HG03457 (cell line): Measurements from ENCODE around the gene DRC3.
"Not testable (repeated sequence)": the region's sequence is repeated elsewhere in the genome, so short reads cannot be mapped to it uniquely, and the experiment has no call there.

Experiments used
- ATAC-seq: cut with Tn5 transposase; IDR thresholded peaks from one replicate; pipeline ENCODE4 v1.9.1; 2021; ENCODE audit warnings: moderate number of reproducible peaks; ENCODE audit not compliant: unreplicated experiment

Gene DRC3

GRCh38 chr17:17989618-17990017, 17.0 kb downstream of the DRC3 start:
- ATAC-seq, result no peak

GRCh38 chr17:17990282-17990681, 17.6 kb downstream of the DRC3 start:
- no peak for ATAC-seq

GRCh38 chr17:17993366-17993765, 20.7 kb downstream of the DRC3 start:
- ATAC-seq, result no peak

- ATAC-seq, result no peak
These were observed 21.2 kb downstream of the DRC3 start for GRCh38 chr17:17993852-17994251.

GRCh38 chr17:17994271-17995069, 21.8 kb downstream of the DRC3 start:
- ATAC-seq, result no peak

- ATAC-seq, result not testable (repeated sequence)
These were observed 23.2 kb downstream of the DRC3 start for GRCh38 chr17:17995887-17996286.

- no peak for ATAC-seq
These were observed 26.3 kb downstream of the DRC3 start for GRCh38 chr17:17998934-17999333.

- no peak for ATAC-seq
These were observed 26.8 kb downstream of the DRC3 start for GRCh38 chr17:17999364-18000029.

- no peak for ATAC-seq
These were observed 27.4 kb downstream of the DRC3 start for GRCh38 chr17:18000030-18000408.

GRCh38 chr17:18002171-18002570, 29.5 kb downstream of the DRC3 start:
- ATAC-seq, result no peak

GRCh38 chr17:18004345-18004744, 31.7 kb downstream of the DRC3 start:
- ATAC-seq, result no peak

- ATAC-seq, result no peak
These were observed 32.2 kb downstream of the DRC3 start for GRCh38 chr17:18004884-18005305.

- ATAC-seq, result no peak
These were observed 32.8 kb downstream of the DRC3 start for GRCh38 chr17:18005496-18005895.

- no peak for ATAC-seq
These were observed 34.0 kb downstream of the DRC3 start for GRCh38 chr17:18006495-18007239.

GRCh38 chr17:18008496-18009268, 36.0 kb downstream of the DRC3 start:
- no peak for ATAC-seq

- no peak for ATAC-seq
These were observed 37.2 kb downstream of the DRC3 start for GRCh38 chr17:18009609-18010420.

GRCh38 chr17:18011286-18011685, 38.6 kb downstream of the DRC3 start:
- no peak for ATAC-seq

GRCh38 chr17:18014006-18014405, 41.3 kb downstream of the DRC3 start:
- no peak for ATAC-seq

GRCh38 chr17:18015593-18015992, 42.9 kb downstream of the DRC3 start:
- no peak for ATAC-seq

GRCh38 chr17:18016426-18016825, 43.8 kb downstream of the DRC3 start:
- ATAC-seq, result no peak
